ENCODE data around the gene MAPT.

Gene MAPT

GRCh38 chr17:46039592-46040186, 145.3 kb downstream of the MAPT start:
- TF ChIP-seq, protein P1, sequence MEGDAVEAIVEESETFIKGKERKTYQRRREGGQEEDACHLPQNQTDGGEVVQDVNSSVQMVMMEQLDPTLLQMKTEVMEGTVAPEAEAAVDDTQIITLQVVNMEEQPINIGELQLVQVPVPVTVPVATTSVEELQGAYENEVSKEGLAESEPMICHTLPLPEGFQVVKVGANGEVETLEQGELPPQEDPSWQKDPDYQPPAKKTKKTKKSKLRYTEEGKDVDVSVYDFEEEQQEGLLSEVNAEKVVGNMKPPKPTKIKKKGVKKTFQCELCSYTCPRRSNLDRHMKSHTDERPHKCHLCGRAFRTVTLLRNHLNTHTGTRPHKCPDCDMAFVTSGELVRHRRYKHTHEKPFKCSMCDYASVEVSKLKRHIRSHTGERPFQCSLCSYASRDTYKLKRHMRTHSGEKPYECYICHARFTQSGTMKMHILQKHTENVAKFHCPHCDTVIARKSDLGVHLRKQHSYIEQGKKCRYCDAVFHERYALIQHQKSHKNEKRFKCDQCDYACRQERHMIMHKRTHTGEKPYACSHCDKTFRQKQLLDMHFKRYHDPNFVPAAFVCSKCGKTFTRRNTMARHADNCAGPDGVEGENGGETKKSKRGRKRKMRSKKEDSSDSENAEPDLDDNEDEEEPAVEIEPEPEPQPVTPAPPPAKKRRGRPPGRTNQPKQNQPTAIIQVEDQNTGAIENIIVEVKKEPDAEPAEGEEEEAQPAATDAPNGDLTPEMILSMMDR (IDR thresholded peaks at IDR 0.05; ENCODE audit: low read depth, low read length), result no peak
- no peak for DNase-seq (ENCODE audit: extremely low read depth, low read depth)

DNA sequence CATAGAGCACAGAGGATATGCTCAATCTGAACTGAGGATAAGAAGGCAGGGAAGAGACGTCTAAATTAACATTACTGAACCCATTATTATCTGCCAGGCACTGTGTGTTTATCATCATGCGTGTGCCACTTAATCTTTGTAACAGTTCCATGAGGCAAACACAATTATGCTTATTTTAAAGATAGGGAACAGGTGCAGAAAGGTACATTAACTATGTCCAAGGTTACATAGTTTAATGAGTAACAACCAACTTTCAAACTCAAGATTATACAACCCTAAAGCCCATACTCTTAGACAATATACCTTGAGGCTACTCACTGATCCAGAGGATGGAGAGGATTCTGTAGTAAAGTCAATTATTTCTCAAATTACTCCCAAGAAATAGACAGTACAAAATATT, 147.9 kb downstream of the MAPT start:
- TF ChIP-seq, protein P1 (IDR thresholded peaks at IDR 0.05; ENCODE audit: low read depth, low read length), result no peak
- DNase-seq (ENCODE audit: extremely low read depth, low read depth), result no peak

- TF ChIP-seq, protein P1 (IDR thresholded peaks at IDR 0.05; ENCODE audit: low read depth, low read length), result no peak
Measured at GRCh38 chr17:46042925-46043324, 148.6 kb downstream of the MAPT start.

GRCh38 chr17:46043606-46044005, 149.3 kb downstream of the MAPT start:
- DNase-seq (ENCODE audit: extremely low read depth, low read depth), result peak; percentile 54
- TF ChIP-seq, protein P1 (IDR thresholded peaks at IDR 0.05; ENCODE audit: low read depth, low read length), result no peak

More at GRCh38 chr17:46042925-46043324, 148.6 kb downstream of the MAPT start:
- no peak for DNase-seq (ENCODE audit: extremely low read depth, low read depth)

DNA sequence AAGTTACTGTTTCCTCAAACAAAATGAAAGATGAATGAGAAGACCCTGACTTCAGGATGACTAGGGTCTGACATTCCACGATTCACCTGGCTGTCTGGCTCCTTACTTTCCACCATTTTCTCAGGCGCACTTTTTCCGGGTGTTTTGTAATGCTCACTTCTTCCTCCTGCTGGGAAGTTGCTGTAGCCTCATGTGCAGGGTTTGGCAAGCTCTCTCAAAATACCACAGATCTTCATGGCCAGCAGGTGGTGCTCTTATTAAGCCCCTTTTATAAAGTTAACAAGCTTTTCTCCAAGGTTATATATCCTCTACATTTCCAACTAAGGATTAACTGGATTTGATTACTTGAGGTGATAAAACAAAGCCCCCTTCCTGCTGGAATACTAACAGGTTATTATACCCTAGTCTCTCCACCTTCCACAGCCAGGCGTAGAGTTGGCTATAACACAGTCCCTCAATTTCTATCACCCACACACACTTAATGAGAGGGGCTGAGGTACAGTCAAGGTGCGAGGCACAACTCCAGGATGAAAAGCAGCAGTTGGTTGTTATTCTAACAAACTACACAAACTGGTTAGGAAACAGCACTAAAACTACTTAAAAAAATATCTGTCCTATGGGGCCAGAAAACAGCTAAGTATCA, 150.1 kb downstream of the MAPT start:
- TF ChIP-seq, protein P1 (IDR thresholded peaks at IDR 0.05; ENCODE audit: low read depth, low read length), result peak; percentile 80
- peak; percentile 83 for DNase-seq (ENCODE audit: extremely low read depth, low read depth)

GRCh38 chr17:46044989-46045388, 150.6 kb downstream of the MAPT start:
- TF ChIP-seq, protein P1 (IDR thresholded peaks at IDR 0.05; ENCODE audit: low read depth, low read length), result no peak
- DNase-seq (ENCODE audit: extremely low read depth, low read depth), result no peak

DNA sequence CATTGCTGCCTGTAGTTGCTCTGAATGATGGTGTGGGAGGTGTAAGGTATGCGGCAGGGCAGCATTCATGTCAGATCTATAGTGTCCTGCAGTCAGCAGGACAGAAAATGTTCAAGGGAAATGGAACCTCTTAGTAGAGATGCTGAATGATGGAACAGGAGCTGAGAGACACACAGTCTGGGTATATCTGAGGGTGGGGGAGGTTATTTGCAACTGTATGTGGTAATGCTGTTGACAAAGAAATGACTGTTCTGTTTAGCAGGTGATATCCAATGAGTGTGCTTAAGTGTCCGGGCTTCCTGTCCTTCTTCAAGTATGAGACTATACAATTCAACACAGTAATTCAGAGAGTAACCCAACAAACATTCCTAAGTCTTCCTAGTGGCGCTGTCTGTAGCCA, 151.3 kb downstream of the MAPT start:
- TF ChIP-seq, protein P1 (IDR thresholded peaks at IDR 0.05; ENCODE audit: low read depth, low read length), result no peak
- DNase-seq (ENCODE audit: extremely low read depth, low read depth), result no peak
